AG20443 (cell line): ENCODE results near the gene MTHFD1L.
"Not testable (repeated sequence)": the region's sequence is repeated elsewhere in the genome, so short reads cannot be mapped to it uniquely, and the experiment has no call there.

Experiments
- DNase-seq: peaks from one replicate; pipeline ENCODE4 v3.0.0; 2012; ENCODE audit warnings: low spot score, mixed read lengths

MTHFD1L gene

GRCh38 chr6:151067684-151068596 is 202.4 kb downstream of the MTHFD1L start:
- peak; percentile 69 for DNase-seq

GRCh38 chr6:151068761-151069312 is 203.3 kb downstream of the MTHFD1L start:
- DNase-seq = peak; percentile 58

DNA sequence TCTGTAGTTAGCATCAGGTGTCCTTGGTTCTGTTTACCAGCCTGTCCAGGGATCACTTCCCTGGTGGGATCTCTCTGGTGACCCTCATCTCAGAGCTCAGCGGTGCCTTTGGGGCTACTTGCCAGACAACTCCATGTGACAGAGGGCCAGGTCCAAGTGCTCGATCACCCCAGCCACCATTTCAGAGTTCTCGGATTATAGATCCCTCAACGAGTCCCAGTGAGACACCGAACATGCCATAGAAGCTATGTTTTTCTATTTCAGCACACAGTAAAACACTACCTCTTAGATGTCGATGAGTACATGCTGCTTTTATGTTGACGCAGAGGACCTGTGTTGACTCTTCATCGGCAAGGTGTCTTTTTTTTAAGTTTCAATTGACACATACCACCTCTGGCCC is 204.1 kb downstream of the MTHFD1L start:
- DNase-seq = no peak

DNA sequence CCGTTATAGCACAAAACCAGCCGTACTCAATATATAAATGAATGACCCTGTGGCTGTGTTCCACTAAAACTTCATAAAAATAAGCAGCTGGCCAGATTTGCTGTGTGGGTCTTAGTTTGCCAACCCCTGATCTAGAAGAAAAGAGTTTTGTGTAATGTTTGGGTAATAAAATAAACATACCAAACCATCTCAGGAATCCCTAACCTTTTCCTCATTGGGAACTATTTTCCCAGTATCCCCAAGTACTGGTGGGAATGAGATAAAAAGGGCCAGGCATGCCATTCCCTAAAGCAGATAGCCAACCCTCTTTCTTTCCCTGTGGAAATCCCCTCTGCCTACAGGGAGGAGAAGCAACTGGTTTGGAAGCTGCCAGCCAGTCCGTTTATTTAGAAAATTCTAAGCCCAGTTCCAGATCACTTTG is 205.1 kb downstream of the MTHFD1L start:
- peak; percentile 32 for DNase-seq

GRCh38 chr6:151071295-151071694 is 205.8 kb downstream of the MTHFD1L start:
- peak; percentile 78 for DNase-seq

- no peak for DNase-seq
Observed at GRCh38 chr6:151073146-151073545, 207.6 kb downstream of the MTHFD1L start.

DNA sequence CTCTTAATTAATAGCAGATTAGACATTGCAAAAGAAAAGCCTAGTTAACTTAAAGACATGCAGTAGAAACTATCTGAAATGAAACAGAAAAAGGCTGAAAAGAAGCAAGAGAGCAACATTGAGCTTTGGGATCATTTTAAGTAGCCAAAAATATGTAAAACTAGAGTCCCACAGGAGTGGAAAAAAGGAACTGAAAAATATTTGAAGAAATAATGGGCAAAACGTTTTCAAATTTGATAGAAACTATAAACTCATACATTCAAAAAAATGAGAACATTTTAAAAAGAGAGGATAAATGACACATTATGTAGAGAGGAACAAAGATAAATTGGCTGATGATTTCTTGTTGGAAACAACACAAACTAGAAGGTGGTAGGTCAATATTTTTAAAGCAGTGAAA is 208.2 kb downstream of the MTHFD1L start:
- no peak for DNase-seq

- no peak for DNase-seq
Observed at GRCh38 chr6:151075005-151075404, 209.5 kb downstream of the MTHFD1L start.

DNA sequence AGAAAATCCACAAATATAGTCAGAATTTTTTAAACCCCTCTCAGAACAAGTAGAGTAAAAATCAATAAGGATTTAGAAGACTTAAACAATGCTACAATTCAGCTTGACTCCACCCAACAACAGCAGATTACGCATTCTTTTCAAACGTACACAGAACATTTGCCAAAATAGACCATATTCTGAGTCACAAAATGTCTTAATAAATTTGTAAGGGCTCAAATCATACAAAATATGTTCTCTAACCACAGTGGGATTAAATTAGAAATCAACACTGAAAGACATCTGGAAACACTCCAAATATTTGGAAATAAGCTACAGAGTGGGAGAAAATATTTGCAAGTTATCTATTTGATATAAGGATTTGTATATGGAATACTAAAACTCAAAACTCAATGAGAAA is 210.0 kb downstream of the MTHFD1L start:
- DNase-seq = no peak

DNA sequence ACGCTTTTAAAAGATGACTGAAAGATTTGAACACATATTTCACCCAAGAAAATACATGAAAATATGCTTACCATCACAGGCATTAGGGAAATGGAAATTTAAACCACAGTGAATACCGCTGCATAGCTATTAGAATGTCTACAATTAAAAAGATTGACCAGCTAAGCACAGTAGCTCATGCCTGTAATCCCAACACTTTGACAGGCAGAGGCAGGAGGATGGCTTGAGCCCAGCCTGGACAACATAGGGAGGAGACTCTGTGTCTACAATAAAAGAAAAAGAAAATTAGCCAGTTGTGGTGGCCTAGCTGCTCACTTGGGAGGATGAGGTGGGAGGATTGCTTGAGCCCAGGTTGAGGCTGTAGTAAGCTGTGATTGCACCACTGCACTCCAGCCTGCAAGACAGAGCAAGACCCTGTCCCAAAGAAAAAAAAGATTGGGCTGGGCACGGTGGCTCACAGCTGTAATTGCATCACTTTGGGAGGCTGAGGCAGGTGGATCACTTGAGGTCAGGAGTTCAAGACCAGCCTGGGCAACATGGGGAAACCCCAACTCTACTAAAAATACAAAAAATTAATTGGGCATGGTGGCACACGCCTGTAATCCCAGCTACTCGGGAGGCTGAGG is 210.5 kb downstream of the MTHFD1L start:
- DNase-seq = no peak

- DNase-seq = no peak
Observed at GRCh38 chr6:151078655-151079054, 213.2 kb downstream of the MTHFD1L start.

DNA sequence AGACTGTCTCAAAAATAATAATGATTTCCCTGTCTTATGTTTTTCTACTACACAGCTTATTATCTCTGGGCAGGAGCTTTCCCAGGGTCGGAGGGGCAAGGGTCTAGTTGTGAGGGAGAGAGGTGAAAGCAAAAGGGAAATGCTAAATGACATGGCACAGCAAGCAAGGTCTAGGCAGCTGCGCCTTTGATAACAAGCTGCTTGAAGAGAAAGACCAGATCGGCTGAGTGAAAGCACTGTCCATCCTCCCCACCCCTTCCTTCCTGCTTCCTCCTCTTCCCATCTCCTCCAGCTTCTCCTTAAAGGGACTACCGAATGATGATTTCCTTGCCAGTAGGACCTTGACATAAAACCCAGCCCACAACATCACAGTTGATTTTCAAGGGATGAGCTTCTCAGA is 216.2 kb downstream of the MTHFD1L start:
- DNase-seq = no peak

- DNase-seq = no peak
Observed at GRCh38 chr6:151082079-151082478, 216.6 kb downstream of the MTHFD1L start.

DNA sequence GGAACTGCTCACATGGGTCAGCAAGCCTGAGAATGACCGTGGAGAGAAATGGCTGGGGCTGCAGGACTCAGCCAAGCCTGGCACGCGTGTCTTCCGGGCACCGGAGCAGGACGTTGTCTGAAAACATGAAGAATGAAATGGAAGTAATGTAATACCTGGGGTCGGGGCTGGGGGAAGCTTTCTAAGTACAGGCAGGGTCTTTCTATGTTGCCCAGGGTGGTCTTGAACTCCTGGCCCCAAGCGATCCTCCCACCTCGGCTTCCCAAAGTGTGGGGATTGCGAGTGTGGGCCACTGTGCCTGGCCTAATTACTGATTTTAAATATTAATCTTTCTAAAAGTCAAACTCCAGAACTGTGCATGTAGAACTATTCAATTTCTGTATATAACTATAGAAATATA is 218.8 kb downstream of the MTHFD1L start:
- DNase-seq = no peak

DNA sequence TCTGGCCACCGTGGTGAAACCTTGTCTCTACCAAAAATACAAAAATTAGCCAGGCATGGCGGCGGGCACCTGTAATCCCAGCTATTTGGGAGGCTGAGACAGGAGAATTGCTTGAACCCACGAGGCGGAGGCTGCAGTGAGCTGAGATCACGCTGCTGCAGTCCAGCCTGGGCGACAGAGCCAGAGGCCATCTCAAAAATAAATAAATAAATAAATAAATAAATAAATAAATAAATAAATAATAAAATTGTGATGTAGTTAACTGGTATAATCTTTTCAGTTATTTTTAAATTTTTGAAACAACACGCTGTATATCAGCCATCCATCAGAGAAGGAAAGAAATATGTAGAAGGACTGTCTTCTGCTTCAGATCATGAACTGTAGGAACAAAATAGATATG is 221.6 kb downstream of the MTHFD1L start:
- not testable (repeated sequence) for DNase-seq

- peak; percentile 58 for DNase-seq
Observed at GRCh38 chr6:151087861-151088598, 222.5 kb downstream of the MTHFD1L start.

- DNase-seq = no peak
Observed at GRCh38 chr6:151088599-151088935, 223.1 kb downstream of the MTHFD1L start.

GRCh38 chr6:151088963-151089362 is 223.5 kb downstream of the MTHFD1L start:
- no peak for DNase-seq

GRCh38 chr6:151089978-151090377 is 224.5 kb downstream of the MTHFD1L start:
- no peak for DNase-seq

- DNase-seq = no peak
Observed at GRCh38 chr6:151091571-151091970, 226.1 kb downstream of the MTHFD1L start.

- no peak for DNase-seq
Observed at GRCh38 chr6:151092591-151092990, 227.1 kb downstream of the MTHFD1L start.

DNA sequence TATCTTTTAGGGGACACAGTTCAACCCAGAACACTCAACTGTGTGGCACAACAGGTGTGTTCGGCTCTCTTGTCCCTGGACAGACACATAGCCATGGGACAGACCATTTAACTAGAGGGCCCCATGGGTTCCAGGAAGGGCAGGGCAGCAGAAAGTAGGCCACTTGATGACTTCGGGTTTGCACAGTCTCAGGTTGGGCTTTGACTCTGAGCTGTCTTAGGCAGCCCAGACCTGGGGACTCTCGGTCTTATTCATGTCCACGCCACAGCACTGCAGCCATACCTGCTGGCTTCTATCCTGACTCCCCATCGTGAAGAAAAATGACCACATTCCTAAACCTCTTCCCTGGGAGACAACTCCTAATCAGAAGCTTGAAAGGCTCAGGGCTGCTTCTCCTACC is 228.2 kb downstream of the MTHFD1L start:
- no peak for DNase-seq
